Common myeloid progenitor, CD34-positive (primary cell): ENCODE measurements around the gene SLCO1A2.

Experiments
- CTCF ChIA-PET: fragments of 350-600 bp; sonication (Branson Sonifier 250); formaldehyde crosslinking; loops from one replicate; lab custom pipeline; 2021; ENCODE audit warnings: antibody characterized with exemption; lab: Charles Lee
- POLR2A ChIA-PET: fragments of 350-600 bp; sonication (Branson Sonifier 250); formaldehyde crosslinking; loops from one replicate; lab custom pipeline; 2021; ENCODE audit warnings: antibody characterized with exemption; lab: Charles Lee
- DNase-seq, 3 donors: peaks; one replicate each; pipeline versions ENCODE4 v3.0.0 to v3.0.0-alpha.2; 2013
- H3K27ac ChIP-seq, 2 experiments: 1 replicate in 1 of 2; 2 replicates in 1 of 2; pipeline ENCODE4 v1.7.0; 2013; ENCODE audit warnings: inconsistent platforms in 2 of 2, low read length in 2 of 2, mild to moderate bottlenecking in 2 of 2, low read depth in 1 of 2, moderate library complexity in 1 of 2; ENCODE audit not compliant: severe bottlenecking in 2 of 2, insufficient read depth in 1 of 2, poor library complexity in 1 of 2
- H3K27me3 ChIP-seq, 5 experiments: replicated peaks in 2 of 5; 1 replicate in 3 of 5; 2 replicates in 2 of 5; pipeline versions ENCODE4 v1.6.1 to v1.7.0; 2013; ENCODE audit warnings: low read length in 4 of 5, mild to moderate bottlenecking in 2 of 5, moderate library complexity in 2 of 5, inconsistent platforms in 1 of 5; ENCODE audit not compliant: insufficient read depth in 5 of 5, control insufficient read depth in 4 of 5
- H3K36me3 ChIP-seq, 4 experiments: 1 replicate in 2 of 4; 2 replicates in 2 of 4; pipeline versions ENCODE4 v1.6.1 to v1.7.0; 2013; ENCODE audit warnings: low read length in 3 of 4, control low read depth in 1 of 4, mild to moderate bottlenecking in 1 of 4; ENCODE audit not compliant: control insufficient read depth in 4 of 4, insufficient read depth in 4 of 4
- H3K4me1 ChIP-seq, 4 experiments: 1 replicate in 3 of 4; 2 replicates in 1 of 4; pipeline versions ENCODE4 v1.6.1 to v1.7.1; 2013; ENCODE audit warnings: low read length in 3 of 4, mild to moderate bottlenecking in 3 of 4, control low read depth in 1 of 4, inconsistent platforms in 1 of 4, moderate library complexity in 1 of 4; ENCODE audit not compliant: control insufficient read depth in 4 of 4, insufficient read depth in 4 of 4; ENCODE audit errors: control extremely low read depth in 1 of 4
- H3K4me3 ChIP-seq, 7 experiments: 1 replicate in 4 of 7; 2 replicates in 3 of 7; pipeline versions ENCODE4 v1.5.1 to v1.7.0; 2013; ENCODE audit warnings: mild to moderate bottlenecking in 7 of 7, low read length in 6 of 7, moderate library complexity in 6 of 7, inconsistent platforms in 2 of 7, low read depth in 2 of 7, control low read depth in 1 of 7; ENCODE audit not compliant: insufficient read depth in 4 of 7, control insufficient read depth in 1 of 7; ENCODE audit errors: extremely low read depth in 1 of 7
- H3K9me3 ChIP-seq, 5 experiments: 1 replicate in 4 of 5; 2 replicates in 1 of 5; pipeline versions ENCODE4 v1.6.1 to v1.7.1; 2013; ENCODE audit warnings: low read length in 4 of 5, mild to moderate bottlenecking in 2 of 5, inconsistent platforms in 1 of 5, low read depth in 1 of 5, moderate library complexity in 1 of 5; ENCODE audit not compliant: control insufficient read depth in 4 of 5, insufficient read depth in 2 of 5; ENCODE audit errors: control extremely low read depth in 1 of 5
- WGBS: methylation state at CpG from one replicate; pipeline ENCODE4 v1.1.5; 2013; ENCODE audit not compliant: insufficient coverage; 5-methylcytosine and 5-hydroxymethylcytosine counted together

The SLCO1A2 gene

DNA sequence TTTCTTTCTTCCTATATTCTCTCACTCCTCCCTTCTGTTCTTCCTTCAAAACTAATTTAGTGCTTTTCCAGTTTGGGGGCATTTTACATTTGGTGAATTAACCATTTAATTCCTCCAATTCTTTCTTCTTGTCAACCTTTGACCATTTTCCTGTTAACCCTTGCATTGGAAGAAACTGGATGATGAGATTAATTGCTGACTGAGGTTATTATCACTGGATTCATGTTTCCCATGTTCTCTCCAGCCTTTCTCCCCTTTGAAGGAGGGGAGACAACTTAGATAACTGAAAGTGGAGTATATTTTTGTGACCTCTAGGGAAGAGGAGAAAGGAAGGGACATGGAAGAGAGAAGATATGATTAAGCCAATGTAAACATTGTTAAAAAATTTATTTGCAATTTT is 70.5 kb downstream of the SLCO1A2 start:
- Histone ChIP-seq H3K4me1 (no peaks in the 10 kb centered on the region), H3K36me3 (no peaks in the 10 kb centered on the region), H3K4me3 (no peak overlapping the region), H3K27me3 (no peaks in the 10 kb centered on the region), H3K27ac (no peak overlapping the region), H3K9me3 (peaks cover 0 to 16% (median 0%) of the 10 kb centered on the region in 5 experiments)
- no peak for DNase-seq
- ChIA-PET CTCF (no interaction called here), POLR2A (no interaction called here)

DNA sequence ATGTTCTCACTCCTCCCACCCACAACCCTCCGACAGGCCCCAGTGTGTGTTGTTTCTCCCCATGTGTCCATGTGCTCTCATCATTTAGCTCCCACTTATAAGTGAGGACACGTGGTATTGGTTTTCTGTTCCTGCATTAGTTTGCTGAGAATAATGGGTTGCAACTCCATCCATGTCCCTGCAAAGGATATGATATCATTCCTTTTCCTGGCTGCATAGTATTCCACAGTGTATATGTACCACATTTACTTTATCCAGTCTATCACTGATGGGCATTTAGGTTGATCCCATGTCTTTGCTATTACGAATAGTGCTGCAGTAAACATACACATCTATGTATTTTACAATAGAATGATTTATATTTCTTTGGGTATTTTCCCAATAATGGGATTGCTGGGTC is 77.5 kb downstream of the SLCO1A2 start:
- WGBS, result 100% methylated on average over 2 of the region's 3 CpGs

DNA sequence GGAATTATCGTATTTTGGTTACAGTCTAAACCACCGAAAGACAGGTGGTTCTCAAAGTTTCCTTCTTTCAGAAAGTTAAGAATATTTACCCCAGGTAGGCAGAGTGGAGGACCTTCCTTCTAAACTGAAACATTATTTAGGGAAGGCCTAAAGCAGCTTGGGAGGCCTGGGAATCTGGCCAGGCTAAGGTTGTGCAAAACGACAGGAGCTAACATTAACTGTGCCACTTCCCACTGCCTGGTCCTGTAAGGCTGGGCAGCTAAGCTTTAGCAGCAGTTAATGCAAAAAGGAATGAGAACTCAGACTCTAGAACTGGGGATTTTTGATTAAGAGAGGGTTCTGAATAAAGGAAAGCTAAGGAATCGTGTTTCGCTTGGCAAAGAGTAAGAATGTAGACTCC is 82.6 kb downstream of the SLCO1A2 start:
- WGBS, result 92% methylated on average over 2 of the region's 5 CpGs
- CTCF ChIA-PET, result no interaction called here
- DNase-seq, result no peak
- no peak overlapping the region for H3K27ac ChIP-seq
- no peaks in the 10 kb centered on the region for H3K36me3 ChIP-seq
- H3K27me3 ChIP-seq, result no peaks in the 10 kb centered on the region
- H3K4me3 ChIP-seq, result no peak overlapping the region
- H3K9me3 ChIP-seq, result no peaks in the 10 kb centered on the region
- POLR2A ChIA-PET, result no interaction called here
- H3K4me1 ChIP-seq, result no peaks in the 10 kb centered on the region

More for the DNA sequence above, 77.5 kb downstream of the SLCO1A2 start:
- ChIA-PET POLR2A (no interaction called here), CTCF (no interaction called here)
- H3K4me3 ChIP-seq, result no peak overlapping the region
- H3K27ac ChIP-seq, result no peak overlapping the region
- DNase-seq, result no peak
- no peaks in the 10 kb centered on the region for H3K27me3 ChIP-seq
- no peaks in the 10 kb centered on the region for H3K4me1 ChIP-seq
- H3K9me3 ChIP-seq, result peaks cover 0 to 5% (median 0%) of the 10 kb centered on the region in 5 experiments
- H3K36me3 ChIP-seq, result no peaks in the 10 kb centered on the region

DNA sequence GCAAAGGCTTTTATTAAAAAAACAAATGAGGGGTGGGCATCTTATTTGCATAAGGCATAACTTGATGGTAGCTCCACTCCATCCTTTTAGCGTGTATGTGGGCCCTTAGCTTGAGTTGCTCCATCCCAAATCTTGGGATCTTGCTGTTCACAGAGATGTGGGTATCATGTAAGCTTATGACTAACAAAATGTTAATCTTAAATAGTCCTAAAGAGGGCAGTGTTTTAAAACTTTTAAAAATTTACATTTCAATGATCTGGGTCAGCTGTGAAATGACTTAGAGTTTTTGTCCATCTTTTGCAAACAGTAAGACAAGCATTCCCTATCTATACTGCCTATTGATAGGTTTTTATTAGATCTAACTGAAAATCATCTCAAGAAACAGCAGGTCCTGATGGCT is 86.0 kb downstream of the SLCO1A2 start:
- no peaks in the 10 kb centered on the region for H3K4me1 ChIP-seq
- H3K4me3 ChIP-seq, result no peak overlapping the region
- POLR2A ChIA-PET, result no interaction called here
- no peak overlapping the region for H3K27ac ChIP-seq
- 100% methylated on average over 1 of the region's 1 CpG for WGBS
- no peaks in the 10 kb centered on the region for H3K36me3 ChIP-seq
- H3K9me3 ChIP-seq, result no peaks in the 10 kb centered on the region
- CTCF ChIA-PET, result interaction anchor here (1.1 to 1.3 kb wide), 2 partner anchors 9 to 203 kb away, joined by 3 to 5 read pairs; no protein-coding TSS in a partner anchor
- peak; percentile 2 to 7 (median 5) for DNase-seq
- peaks cover 0 to 2% (median 0%) of the 10 kb centered on the region in 5 experiments for H3K27me3 ChIP-seq

DNA sequence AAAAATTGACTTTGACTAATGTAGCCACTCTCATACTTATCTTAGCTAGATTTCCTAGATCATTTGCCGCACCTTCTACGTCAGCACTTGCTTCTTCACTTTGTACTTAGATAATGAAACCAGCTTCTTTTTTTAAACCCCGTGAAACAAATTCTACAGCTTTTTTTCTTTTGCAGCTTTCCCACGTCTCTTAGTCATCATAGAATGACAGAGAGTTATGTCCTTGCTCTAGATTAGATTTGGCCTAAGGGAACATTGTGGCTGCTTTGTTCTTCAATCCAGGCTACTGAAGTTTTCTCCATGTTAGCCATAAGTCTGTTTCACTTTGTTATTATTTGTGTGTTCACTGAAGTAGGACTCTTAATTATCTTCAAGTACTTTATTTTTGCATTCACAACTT is 94.9 kb downstream of the SLCO1A2 start:
- no peak for DNase-seq
- CTCF ChIA-PET, result interaction anchor here (1.1 kb wide), 1 partner anchor 9 kb away, joined by 5 read pairs; no protein-coding TSS in a partner anchor
- POLR2A ChIA-PET, result no interaction called here
- no peaks in the 10 kb centered on the region for H3K4me1 ChIP-seq
- peaks cover 0 to 3% (median 0%) of the 10 kb centered on the region in 5 experiments for H3K9me3 ChIP-seq
- H3K27me3 ChIP-seq, result no peaks in the 10 kb centered on the region
- no peak overlapping the region for H3K4me3 ChIP-seq
- no peak overlapping the region for H3K27ac ChIP-seq
- WGBS, result 95% methylated on average over 3 of the region's 4 CpGs
- H3K36me3 ChIP-seq, result no peaks in the 10 kb centered on the region

DNA sequence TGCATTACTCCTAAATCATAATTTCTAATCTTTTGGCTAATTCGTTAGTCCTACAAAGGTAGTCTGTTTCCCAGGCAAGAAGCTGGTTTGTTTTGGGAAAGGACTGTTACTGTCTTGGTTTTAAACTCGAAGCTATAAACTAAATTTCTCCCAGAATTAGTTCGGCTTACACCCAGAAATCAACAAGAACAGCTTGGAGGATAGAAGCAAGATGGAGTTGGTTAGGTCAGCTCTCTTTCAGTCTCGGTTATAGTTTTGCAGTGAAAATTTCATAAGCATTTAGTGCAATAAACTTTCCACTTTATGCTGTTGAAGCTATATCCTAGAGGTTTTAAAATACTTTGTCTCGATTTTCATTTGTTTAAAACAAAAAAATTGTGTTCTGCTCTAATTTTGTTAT is 100.3 kb downstream of the SLCO1A2 start:
- no peaks in the 10 kb centered on the region for H3K36me3 ChIP-seq
- no peak overlapping the region for H3K4me3 ChIP-seq
- no peak overlapping the region for H3K27ac ChIP-seq
- no CpG with 5 or more reads among the region's 5 CpGs for WGBS
- peaks cover 0 to 3% (median 0%) of the 10 kb centered on the region in 5 experiments for H3K9me3 ChIP-seq
- POLR2A ChIA-PET, result no interaction called here
- no peaks in the 10 kb centered on the region for H3K27me3 ChIP-seq
- no peak for DNase-seq
- CTCF ChIA-PET, result no interaction called here
- no peaks in the 10 kb centered on the region for H3K4me1 ChIP-seq

DNA sequence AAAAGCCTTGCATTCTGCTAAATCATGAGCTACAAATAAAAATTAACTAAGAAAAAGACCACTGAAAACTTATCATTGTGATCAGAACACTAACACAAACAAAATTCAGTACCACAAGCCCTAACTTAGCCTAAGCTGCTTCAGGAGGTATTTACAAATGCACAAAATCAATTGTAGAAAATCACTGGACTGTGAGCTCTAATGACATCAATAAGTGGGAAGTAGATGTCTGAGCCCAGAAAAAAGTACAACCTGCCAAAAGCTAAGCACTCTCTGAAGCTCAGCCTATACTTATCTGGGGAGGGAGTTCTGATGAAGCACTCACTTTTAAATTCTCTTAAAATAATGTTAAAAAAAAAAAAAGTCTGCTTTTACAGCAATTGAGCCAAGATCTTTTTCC is 110.8 kb downstream of the SLCO1A2 start:
- no peaks in the 10 kb centered on the region for H3K36me3 ChIP-seq
- POLR2A ChIA-PET, result no interaction called here

More for the DNA sequence above, 110.8 kb downstream of the SLCO1A2 start:
- Histone ChIP-seq H3K4me1 (no peaks in the 10 kb centered on the region), H3K27ac (no peak overlapping the region), H3K4me3 (no peak overlapping the region), H3K27me3 (no peaks in the 10 kb centered on the region), H3K9me3 (no peaks in the 10 kb centered on the region)
- CTCF ChIA-PET, result no interaction called here
- no peak for DNase-seq
